ENCODE results near the gene ZC3H18.

Gene ZC3H18

GRCh38 chr16:88655053-88655732, 85.0 kb downstream of the ZC3H18 start:
- no peak overlapping the region for H3K4me3 ChIP-seq (ENCODE audit: low read depth, low read length)
- TF ChIP-seq CTCF (conservative IDR thresholded peaks at IDR 0.05; ENCODE audit: low read depth, low read length), result no peak
- no peak for DNase-seq (ENCODE audit: low read depth)

DNA sequence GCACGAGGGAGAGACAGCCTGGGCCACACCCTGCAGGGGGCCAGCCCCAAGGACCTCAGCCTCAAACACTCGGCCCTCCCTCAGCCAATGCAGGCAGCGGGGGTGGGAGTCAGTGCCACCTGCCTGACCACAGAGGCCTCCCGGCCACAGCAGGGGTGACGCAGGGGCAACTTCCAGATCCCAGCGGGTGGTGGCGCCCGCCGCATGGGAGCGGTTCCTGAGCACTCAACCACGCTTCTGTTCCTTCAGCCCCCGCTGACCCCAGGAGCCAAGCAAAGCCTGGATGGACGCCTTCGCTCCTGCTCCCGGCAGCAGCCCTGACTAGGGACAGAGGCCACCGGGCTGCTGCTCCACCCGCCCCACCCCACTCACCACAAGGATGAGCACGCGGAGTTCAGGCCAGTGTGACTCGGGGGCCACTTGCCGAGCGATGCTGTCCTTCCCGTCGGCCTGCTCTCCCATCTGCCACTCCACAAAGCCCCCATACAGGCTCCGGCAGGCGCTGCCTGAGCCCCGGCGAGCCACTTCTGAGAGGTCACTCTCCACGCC, 85.6 kb downstream of the ZC3H18 start:
- no peak for TF ChIP-seq CTCF (conservative IDR thresholded peaks at IDR 0.05; ENCODE audit: low read depth, low read length)
- no peak overlapping the region for H3K4me3 ChIP-seq (ENCODE audit: low read depth, low read length)
- no peak for DNase-seq (ENCODE audit: low read depth)

GRCh38 chr16:88656291-88656980, 86.2 kb downstream of the ZC3H18 start:
- no peak for TF ChIP-seq CTCF (conservative IDR thresholded peaks at IDR 0.05; ENCODE audit: low read depth, low read length)

GRCh38 chr16:88657371-88657770, 87.2 kb downstream of the ZC3H18 start:
- no peak overlapping the region for H3K4me3 ChIP-seq (ENCODE audit: low read depth, low read length)
- no peak for TF ChIP-seq CTCF (conservative IDR thresholded peaks at IDR 0.05; ENCODE audit: low read depth, low read length)
- no peak for DNase-seq (ENCODE audit: low read depth)

More at GRCh38 chr16:88656291-88656980, 86.2 kb downstream of the ZC3H18 start:
- no peak for DNase-seq (ENCODE audit: low read depth)
- H3K4me3 ChIP-seq (ENCODE audit: low read depth, low read length), result no peak overlapping the region

DNA sequence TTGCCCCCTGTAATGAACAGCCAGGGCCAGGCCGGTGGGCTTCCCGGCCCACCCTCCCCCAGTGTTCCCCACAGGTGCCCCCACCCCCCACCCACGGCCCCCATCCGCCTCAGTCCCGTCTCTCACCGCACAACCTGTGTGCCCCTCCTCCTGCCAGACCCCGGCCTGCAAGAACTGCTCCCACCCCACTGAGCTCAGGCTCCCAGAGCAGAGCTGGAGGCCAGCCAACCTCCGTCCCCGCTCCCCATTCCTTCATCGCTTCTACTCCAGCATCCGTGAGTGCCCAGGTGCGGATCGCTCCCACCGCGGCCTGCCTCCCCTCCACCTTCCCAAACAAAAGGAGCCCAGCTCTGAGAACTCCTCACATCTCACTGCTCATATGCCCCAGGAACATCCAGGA, 88.5 kb downstream of the ZC3H18 start:
- H3K4me3 ChIP-seq (ENCODE audit: low read depth, low read length), result no peak overlapping the region
- TF ChIP-seq CTCF (conservative IDR thresholded peaks at IDR 0.05; ENCODE audit: low read depth, low read length), result no peak
- no peak for DNase-seq (ENCODE audit: low read depth)

DNA sequence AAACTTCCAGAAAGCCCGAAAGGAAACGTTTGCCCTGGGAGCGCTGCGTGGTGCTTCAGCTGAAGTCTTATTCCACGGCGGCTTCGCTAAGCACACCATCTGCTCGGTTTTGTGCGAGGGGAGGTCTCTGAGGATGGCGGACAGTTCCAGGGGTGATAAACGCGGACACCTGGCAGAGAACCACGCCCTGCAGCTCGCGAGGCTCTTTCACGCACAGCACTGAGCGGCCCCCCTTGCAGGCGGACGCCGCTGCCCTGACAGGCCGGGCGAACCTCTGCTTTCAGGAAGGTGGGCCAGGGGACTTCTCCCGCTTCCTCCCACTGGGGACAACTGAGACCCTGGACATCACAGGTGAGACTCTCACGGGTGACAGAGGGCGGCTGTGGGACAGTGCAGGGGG, 89.0 kb downstream of the ZC3H18 start:
- no peak overlapping the region for H3K4me3 ChIP-seq (ENCODE audit: low read depth, low read length)
- no peak for DNase-seq (ENCODE audit: low read depth)
- no peak for TF ChIP-seq CTCF (conservative IDR thresholded peaks at IDR 0.05; ENCODE audit: low read depth, low read length)

All from choroid plexus epithelial cell (primary cell).